Fibroblast of the conjunctiva (primary cell): ENCODE results near the gene ECSCR.
A peak's percentile ranks its signal among the peaks of the same experiment; 100 is the strongest.
"Not testable (repeated sequence)": the region's sequence is repeated elsewhere in the genome, so short reads cannot be mapped to it uniquely, and the experiment has no call there.

Source experiments
- DNase-seq: peaks from one replicate; pipeline ENCODE4 v3.0.0-alpha.2; 2010; ENCODE audit warnings: low read depth

ECSCR gene

DNA sequence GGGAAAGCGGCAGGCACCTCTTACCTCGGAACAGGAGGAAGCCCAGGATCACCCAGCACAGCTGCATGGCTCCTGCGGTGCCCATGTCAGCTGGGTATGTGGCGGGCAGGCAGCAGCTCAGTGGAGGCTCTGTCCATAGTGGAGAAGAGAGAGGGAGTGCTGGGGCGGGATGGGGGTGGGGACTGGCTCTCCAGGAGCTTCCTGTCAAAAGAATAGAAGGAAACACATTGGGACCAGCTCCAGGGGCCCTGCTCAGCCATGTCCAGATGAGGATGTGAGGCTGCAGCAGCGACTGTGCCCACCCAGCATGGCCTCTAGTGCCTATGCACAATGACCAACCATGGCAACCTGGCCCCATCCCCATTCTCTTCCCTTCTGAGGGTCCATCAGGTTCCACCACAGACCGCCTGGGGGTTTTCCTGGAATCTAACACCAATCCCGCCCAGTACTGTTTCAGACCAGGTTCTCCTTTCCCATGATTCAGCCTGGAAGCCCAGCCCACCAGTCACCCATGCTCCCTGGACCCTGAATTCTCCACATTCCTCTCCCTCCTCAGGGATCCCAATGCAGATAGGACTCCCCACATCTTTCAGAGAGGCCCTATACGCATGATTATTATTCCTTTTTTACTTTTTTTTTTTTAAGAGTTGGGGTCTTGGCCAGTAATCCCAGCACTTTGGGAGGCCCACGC is at the start of gene ECSCR:
ECSCR (minus strand) TSS at position 158 of the 691 bp plus-strand sequence; CDS start at position 85, 73 bp downstream.
- no peak for DNase-seq

- DNase-seq, result not testable (repeated sequence)
These were observed 42.2 kb upstream of the ECSCR start for GRCh38 chr5:139504722-139505121.

DNA sequence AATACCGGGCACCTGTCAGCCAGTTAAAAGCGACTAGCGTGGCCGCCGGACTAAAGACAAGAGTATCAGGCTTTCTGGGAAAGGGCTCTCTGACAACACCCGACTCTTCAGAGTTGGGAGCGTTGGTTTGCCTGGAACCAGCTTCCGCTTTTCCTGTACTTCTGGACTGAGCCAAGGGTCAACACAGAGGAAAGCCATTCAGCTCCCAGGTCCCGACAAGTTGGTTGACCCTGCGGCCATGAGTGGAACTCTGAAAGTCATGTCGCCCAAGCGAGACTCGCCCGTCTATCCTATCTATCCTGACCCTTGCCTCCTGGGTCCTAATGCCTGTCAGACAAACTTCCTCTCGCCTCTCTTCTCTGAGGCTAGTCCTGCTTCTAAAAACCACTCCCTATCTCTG is 41.3 kb upstream of the ECSCR start:
- not testable (repeated sequence) for DNase-seq

- DNase-seq, result not testable (repeated sequence)
These were observed 40.7 kb upstream of the ECSCR start for GRCh38 chr5:139503036-139503817.

GRCh38 chr5:139501381-139501780 is 38.8 kb upstream of the ECSCR start:
- no peak for DNase-seq

DNA sequence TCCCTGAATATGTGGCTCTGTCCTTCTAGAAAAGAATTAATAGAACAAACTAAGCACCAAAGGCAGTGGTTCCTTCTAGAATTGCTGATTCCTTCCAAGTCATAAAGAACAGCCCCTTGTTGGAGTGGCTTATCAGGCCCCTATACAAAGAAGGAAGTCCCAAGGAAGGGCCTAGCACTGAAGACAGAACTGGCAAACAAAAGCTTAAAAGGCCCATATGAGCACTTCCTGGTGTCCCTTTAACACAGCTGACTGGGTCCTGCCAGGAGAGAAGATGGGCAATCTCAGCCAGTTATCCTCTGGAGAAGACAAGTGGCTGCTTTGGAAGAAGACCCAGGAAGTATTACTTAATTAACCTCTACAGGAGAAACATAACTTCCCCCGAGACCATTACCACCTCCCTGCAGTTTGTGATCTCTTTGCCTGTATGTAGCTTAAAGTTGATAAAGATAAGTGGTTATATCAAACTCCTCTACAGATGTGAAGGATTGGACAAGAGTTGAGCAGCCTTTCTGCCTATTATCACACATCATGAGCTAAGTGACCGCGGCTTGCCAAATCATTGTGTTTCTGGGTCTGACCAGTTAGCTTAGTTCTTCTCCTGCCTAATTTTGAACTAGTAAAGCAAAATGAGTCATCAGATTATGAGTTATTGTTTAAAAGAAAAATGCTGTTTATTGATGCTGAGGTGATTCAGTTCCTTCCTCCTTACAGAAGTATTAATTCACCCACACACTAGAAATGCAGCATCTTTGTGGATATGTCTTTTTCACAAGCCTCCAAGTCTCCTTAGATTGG is 33.3 kb upstream of the ECSCR start:
- no peak for DNase-seq

DNA sequence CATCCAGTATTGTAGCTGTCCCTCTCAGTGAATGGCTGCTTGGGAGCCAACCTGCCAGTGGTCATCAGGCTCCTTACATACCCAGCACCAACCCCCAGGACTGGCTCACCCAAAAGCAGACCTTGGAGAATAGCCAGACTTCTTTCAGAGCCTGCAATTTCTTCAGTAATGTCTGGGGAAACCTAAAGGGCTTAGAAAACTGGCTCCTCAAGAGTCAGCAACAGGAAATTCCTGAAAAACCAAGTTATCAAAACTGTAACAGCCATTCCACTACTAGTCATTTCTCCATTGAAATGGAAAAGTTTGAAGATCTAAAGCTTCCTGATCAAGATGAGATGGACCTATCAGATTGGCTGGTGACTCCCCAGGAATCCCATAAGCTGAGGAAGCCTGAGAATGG is 32.3 kb upstream of the ECSCR start:
- DNase-seq, result no peak

GRCh38 chr5:139494256-139494655 is 31.7 kb upstream of the ECSCR start:
- DNase-seq, result no peak

DNA sequence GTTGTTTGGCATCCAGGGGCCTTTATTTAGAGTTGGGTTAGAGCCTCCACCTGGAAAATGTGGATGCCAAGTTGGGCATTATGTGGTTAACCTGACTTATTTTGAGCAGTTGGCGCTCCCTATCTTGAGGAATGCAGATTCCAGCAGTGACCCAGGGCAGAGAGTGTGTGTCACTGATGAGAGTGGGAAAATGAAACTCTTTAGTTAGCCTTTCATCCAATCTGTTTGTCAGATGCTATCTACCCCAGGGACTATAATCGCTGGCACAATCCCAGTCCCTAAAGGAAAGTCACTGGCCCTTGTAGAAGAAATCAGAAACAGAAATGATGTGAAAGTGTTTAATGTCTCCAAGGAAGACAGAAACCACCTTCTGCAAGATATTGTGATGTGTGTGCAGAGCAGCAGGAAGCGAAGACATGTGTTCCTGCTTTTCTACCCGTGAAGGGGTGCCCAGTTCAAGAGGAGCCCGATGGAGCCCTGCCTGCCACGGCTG is 30.2 kb upstream of the ECSCR start:
- DNase-seq, result no peak

GRCh38 chr5:139488260-139488659 is 25.7 kb upstream of the ECSCR start:
- no peak for DNase-seq

GRCh38 chr5:139486201-139486600 is 23.7 kb upstream of the ECSCR start:
- no peak for DNase-seq

DNA sequence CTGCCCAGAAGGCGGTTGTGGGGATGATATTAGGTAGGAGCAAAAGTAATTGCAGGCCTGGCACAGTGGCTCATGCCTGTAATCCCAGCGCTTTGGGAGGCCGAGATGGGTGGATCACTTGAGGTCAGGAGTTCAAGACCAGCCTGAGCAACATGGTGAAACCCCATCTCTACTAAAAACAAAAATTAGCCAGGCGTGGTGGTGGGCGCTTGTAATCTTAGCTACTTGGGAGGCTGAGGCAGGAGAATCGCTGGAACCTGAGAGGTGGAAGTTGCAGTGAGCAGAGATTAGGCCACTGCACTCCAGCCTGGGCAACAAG is 20.3 kb upstream of the ECSCR start:
- not testable (repeated sequence) for DNase-seq

DNA sequence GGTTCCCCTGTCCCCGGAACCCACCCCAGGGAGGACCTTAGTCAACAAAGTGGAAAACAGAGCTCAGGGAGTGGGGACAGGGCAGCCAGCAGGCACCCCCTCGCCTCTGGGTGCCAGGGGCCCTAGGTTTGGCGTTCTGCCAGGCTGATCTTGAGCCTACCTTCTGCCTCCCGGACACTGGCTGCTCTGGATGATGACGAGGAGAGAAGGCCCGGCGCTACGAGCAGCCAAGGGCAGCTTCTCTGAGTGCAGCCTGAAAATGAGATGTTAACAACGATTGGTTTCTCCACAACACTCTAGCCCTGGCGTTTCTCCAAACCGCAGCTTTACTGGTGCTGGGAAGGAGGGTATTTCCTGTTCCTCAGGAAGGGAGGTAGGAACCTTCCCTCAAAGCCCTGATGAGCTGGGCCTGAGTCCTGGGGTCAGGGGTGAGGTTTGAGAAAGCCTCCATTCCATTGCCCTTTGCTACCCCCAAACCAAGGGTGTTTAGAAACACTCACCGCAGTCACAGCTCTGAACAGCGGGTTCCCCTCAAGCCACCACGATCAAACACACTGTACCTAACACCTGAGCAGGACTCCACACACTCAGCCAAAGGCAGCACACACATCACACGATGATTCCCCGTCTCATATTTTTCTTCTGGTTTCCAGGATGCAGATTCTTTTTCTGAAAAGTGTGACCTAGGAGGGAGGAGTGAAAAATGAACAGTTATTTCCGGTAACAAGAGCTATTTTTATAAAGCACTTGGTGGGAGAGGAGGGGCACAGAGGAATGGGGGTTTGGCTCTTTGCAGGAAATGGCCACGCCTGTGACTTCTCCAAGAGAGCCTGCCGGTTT is 19.7 kb upstream of the ECSCR start, which contains the start of gene STING1:
STING1 (minus strand) TSS at position 709 of the 840 bp plus-strand sequence. CDS start 1,054 bp downstream, outside the sequence.
- DNase-seq, result peak; percentile 90

DNA sequence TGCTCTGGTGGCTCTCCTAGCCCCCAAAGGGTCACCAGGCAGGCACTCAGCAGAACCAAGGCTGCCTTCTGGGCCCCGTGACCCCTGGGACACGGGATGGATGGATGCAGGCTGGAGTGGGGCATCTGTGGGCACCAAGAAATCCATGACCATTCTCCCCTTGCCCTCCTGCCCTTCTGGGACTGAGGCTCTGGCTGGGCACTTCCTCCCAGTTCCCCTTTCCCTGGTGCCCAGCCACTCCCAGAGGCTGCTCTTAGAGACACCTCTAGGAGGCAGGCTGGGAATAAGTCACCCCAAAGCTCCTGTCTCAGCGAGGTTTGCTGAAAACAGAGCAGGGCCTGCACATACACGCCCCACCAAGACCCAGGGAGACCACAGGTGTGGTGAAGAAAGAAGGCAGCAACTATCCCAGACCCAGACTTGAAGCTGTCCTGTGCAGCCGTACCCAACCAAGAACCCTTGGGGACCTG is 19.1 kb upstream of the ECSCR start:
- no peak for DNase-seq

DNA sequence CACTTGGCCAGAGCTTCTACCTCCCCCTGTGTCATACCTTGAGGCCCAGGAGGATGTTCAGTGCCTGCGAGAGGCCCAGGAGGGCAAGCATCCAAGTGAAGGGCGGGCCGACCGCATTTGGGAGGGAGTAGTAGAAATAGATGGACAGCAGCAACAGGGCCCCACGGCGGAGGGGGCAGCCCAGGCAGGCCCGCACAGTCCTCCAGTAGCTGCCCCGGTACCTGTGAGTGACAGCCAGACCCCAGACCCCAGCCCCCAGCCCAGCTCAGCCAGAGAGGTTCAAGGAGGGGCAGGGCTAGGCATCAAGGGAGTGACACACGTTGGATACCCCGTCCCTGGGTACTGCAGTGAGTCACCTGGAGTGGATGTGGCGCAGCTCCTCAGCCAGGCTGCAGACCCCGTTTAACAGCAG is 18.6 kb upstream of the ECSCR start:
- DNase-seq, result no peak

GRCh38 chr5:139479729-139480128 is 17.2 kb upstream of the ECSCR start:
- not testable (repeated sequence) for DNase-seq

GRCh38 chr5:139478657-139479423 is 16.3 kb upstream of the ECSCR start:
- not testable (repeated sequence) for DNase-seq

- no peak for DNase-seq
These were observed 13.5 kb upstream of the ECSCR start for GRCh38 chr5:139475865-139476617.

- DNase-seq, result peak; percentile 63
These were observed 12.6 kb upstream of the ECSCR start for GRCh38 chr5:139474890-139475791.
